SK-N-SH (cell line): ENCODE data around the gene IGF1R. TPM values are rescaled to one million over a fixed set of nuclear protein-coding genes. Genes with fewer than 3 reads are reported as not detected.

ENCODE experiments used
- CTCF ChIA-PET: fragments of 300-600, 350-600 bp; formaldehyde crosslinking; extraction: SDS; loops from one replicate; lab custom pipeline; 2021; lab: Yijun Ruan, JAX
- POLR2A ChIA-PET: fragments of 350-600 bp; sonication (Branson Sonifier 250); formaldehyde crosslinking; extraction: SDS; loops from one replicate; lab custom pipeline; 2020; ENCODE audit warnings: antibody characterized with exemption, inconsistent platforms; lab: Yijun Ruan, JAX
- DNase-seq: peaks from one replicate; pipeline ENCODE4 v3.0.0; 2012
- H2AFZ ChIP-seq: fragments of 200-600 bp; sonication (generic); 2 replicates; pipeline ENCODE4 v1.8.1; 2016; ENCODE audit warnings: antibody characterized with exemption, mild to moderate bottlenecking, low read depth
- H3F3A ChIP-seq: fragments of 200-600 bp; sonication (generic); replicated peaks from 2 replicates; pipeline ENCODE3; 2016; ENCODE audit warnings: antibody characterized with exemption, mild to moderate bottlenecking; ENCODE audit not compliant: insufficient read depth
- H3K27ac ChIP-seq, 2 experiments: fragments of 200-500 bp in 1 of 2; fragments of 200-600 bp in 1 of 2; sonication (Bioruptor generic) in 1 of 2; sonication (generic), shearing (Covaris generic) in 1 of 2; 2 replicates each; pipeline versions ENCODE4 v1.5.1 to v1.6.1; 2014 to 2016; ENCODE audit warnings: low read depth in 2 of 2, inconsistent platforms in 1 of 2, low read length in 1 of 2, mild to moderate bottlenecking in 1 of 2, mixed read lengths in 1 of 2
- H3K27me3 ChIP-seq: fragments of 200-600 bp; sonication (generic), shearing (Covaris generic); 2 replicates; pipeline ENCODE4 v1.6.1; 2016; ENCODE audit warnings: mixed run types; ENCODE audit not compliant: insufficient read depth
- H3K36me3 ChIP-seq, 2 experiments: fragments of 200-500 bp in 1 of 2; fragments of 200-600 bp in 1 of 2; sonication (Bioruptor generic) in 1 of 2; sonication (generic) in 1 of 2; replicated peaks in 1 of 2; 2 replicates each; pipeline versions ENCODE3 to v1.5.1; 2014 to 2016; ENCODE audit warnings: low read length in 1 of 2, mild to moderate bottlenecking in 1 of 2; ENCODE audit not compliant: insufficient read depth in 2 of 2, control insufficient read depth in 1 of 2
- H3K4me1 ChIP-seq, 2 experiments: fragments of 200-500 bp in 1 of 2; fragments of 200-600 bp in 1 of 2; sonication (Bioruptor generic) in 1 of 2; sonication (generic), shearing (Covaris generic) in 1 of 2; 2 replicates each; pipeline versions ENCODE4 v1.5.1 to v1.6.1; 2014 to 2016; ENCODE audit warnings: low read depth in 1 of 2, low read length in 1 of 2, mixed run types in 1 of 2; ENCODE audit not compliant: insufficient read depth in 2 of 2, control insufficient read depth in 1 of 2
- H3K4me2 ChIP-seq: fragments of 200-600 bp; sonication (generic), shearing (Covaris generic); 2 replicates; pipeline ENCODE4 v1.6.1; 2017; ENCODE audit warnings: mixed run types
- H3K4me3 ChIP-seq, 2 experiments: fragments of 200-500 bp in 1 of 2; fragments of 200-600 bp in 1 of 2; sonication (Bioruptor generic) in 1 of 2; sonication (generic), shearing (Covaris generic) in 1 of 2; 2 replicates each; pipeline versions ENCODE4 v1.5.1 to v1.8.1; 2014 to 2016; ENCODE audit warnings: low read depth in 2 of 2, inconsistent platforms in 1 of 2, low read length in 1 of 2, mild to moderate bottlenecking in 1 of 2, mixed read lengths in 1 of 2, moderate library complexity in 1 of 2
- H3K79me2 ChIP-seq: fragments of 200-600 bp; sonication (generic); 2 replicates; pipeline ENCODE4 v1.8.1; 2017; ENCODE audit warnings: mild to moderate bottlenecking; ENCODE audit not compliant: insufficient read depth
- H3K9ac ChIP-seq: fragments of 200-600 bp; sonication (generic); 2 replicates; pipeline ENCODE4 v1.6.1; 2017; ENCODE audit warnings: mixed run types
- H3K9me2 ChIP-seq: fragments of 200-600 bp; sonication (generic); 2 replicates; pipeline ENCODE4 v1.6.1; 2017; ENCODE audit warnings: mixed run types
- H3K9me3 ChIP-seq: fragments of 200-600 bp; sonication (generic); 2 replicates; pipeline ENCODE4 v1.6.1; 2017; ENCODE audit warnings: mixed run types, mild to moderate bottlenecking, moderate library complexity
- H4K20me1 ChIP-seq: fragments of 200-600 bp; sonication (generic); 2 replicates; pipeline ENCODE4 v1.6.1; 2017; ENCODE audit warnings: mild to moderate bottlenecking, mixed run types; ENCODE audit not compliant: insufficient read depth
- CTCF ChIP-seq: fragments of 200-600 bp; sonication (generic); IDR thresholded peaks from 2 replicates; pipeline ENCODE4 v1.6.1; 2017; ENCODE audit warnings: antibody characterized with exemption, mild to moderate bottlenecking, moderate library complexity
- ELF1 ChIP-seq: IDR thresholded peaks from 2 replicates; pipeline ENCODE4 v1.4.0; 2012
- EZH2phosphoT487 ChIP-seq: fragments of 200-600 bp; sonication (generic); IDR thresholded peaks from 2 replicates; pipeline ENCODE4 v1.6.1; 2017; ENCODE audit warnings: low read depth, mixed run types, mild to moderate bottlenecking, antibody characterized with exemption, moderate library complexity, borderline replicate concordance
- FOSL2 ChIP-seq: IDR thresholded peaks from 2 replicates; pipeline ENCODE4 v1.4.0; 2012; ENCODE audit warnings: low read depth, mild to moderate bottlenecking, moderate library complexity, borderline replicate concordance
- FOXJ3 ChIP-seq: sonication (generic); formaldehyde crosslinking; IDR thresholded peaks from 2 replicates; pipeline ENCODE4 v1.5.1; 2020; ENCODE audit warnings: mild to moderate bottlenecking, missing genetic modification reagents
- FOXM1 ChIP-seq: IDR thresholded peaks from 2 replicates; pipeline ENCODE4 v1.4.0; 2012; ENCODE audit warnings: low read depth, mild to moderate bottlenecking
- GABPA ChIP-seq: IDR thresholded peaks from 2 replicates; pipeline ENCODE4 v1.4.0; 2012; ENCODE audit warnings: low read depth, mild to moderate bottlenecking
- GATA2 ChIP-seq: sonication (generic); formaldehyde crosslinking; IDR thresholded peaks from 2 replicates; pipeline ENCODE4 v1.5.0; 2020; ENCODE audit warnings: mild to moderate bottlenecking, missing genetic modification reagents
- IRF3 ChIP-seq: fragments of 150-350 bp; IDR thresholded peaks from 2 replicates; pipeline ENCODE4 v1.6.1; 2016; ENCODE audit warnings: mild to moderate bottlenecking, low read depth, low read length
- MEF2A ChIP-seq: IDR thresholded peaks from 2 replicates; pipeline ENCODE4 v1.4.0; 2012; ENCODE audit warnings: low read depth, borderline replicate concordance
- NRF1 ChIP-seq: IDR thresholded peaks from 2 replicates; pipeline ENCODE4 v1.6.1; 2012; ENCODE audit warnings: low read depth, mild to moderate bottlenecking, low read length
- PBX3 ChIP-seq: IDR thresholded peaks from 2 replicates; pipeline ENCODE4; 2012
- REST ChIP-seq: IDR thresholded peaks from 2 replicates; pipeline ENCODE4 v1.6.1; 2012; ENCODE audit warnings: mild to moderate bottlenecking, low read depth, low read length, moderate library complexity
- TCF12 ChIP-seq: IDR thresholded peaks from 2 replicates; pipeline ENCODE4 v1.4.0; 2012
- WGBS: methylation state at CpG from one replicate; pipeline ENCODE4 v1.1.6; 2017; ENCODE audit warnings: low lambda C conversion rate; 5-methylcytosine and 5-hydroxymethylcytosine counted together
- polyA plus RNA-seq, 3 experiments: library from polyadenylated mRNA; depleted of rRNA; stranded (reverse); fragments of >200 nt; gene quantifications; 2 replicates each; pipeline ENCODE4 v1.2.3, GENCODE V29; 2012

The IGF1R gene
- polyA plus RNA-seq, 1 of the 3 experiments (the other 2 are of a cell fraction), result 9.5 TPM

GRCh38 chr15:98779463-98780071, 131.2 kb downstream of the IGF1R start (continued):
- TF ChIP-seq CTCF (peak; percentile 94), PBX3 (no peak), TCF12 (no peak), MEF2A (no peak)

- H3K9ac ChIP-seq, result no peak overlapping the region
- H3K9me3 ChIP-seq, result no peaks in the 10 kb centered on the region
- H3K4me1 ChIP-seq, result peaks cover 12 to 13% of the 10 kb centered on the region in 2 experiments; a peak in 2 of 4 replicates
- H3F3A ChIP-seq, result no peaks in the 10 kb centered on the region
- CTCF ChIA-PET, result interaction anchor here (0.8 to 2.2 kb wide), 7 partner anchors 9 to 135 kb away, joined by 3 to 7 read pairs (median 3); no protein-coding TSS in a partner anchor
- H4K20me1 ChIP-seq, result peaks cover 4% of the 10 kb centered on the region; the same call in 1 of the 2 replicates
- H3K36me3 ChIP-seq, result no peaks in the 10 kb centered on the region
- H3K4me2 ChIP-seq, result no peak overlapping the region
- TF ChIP-seq TCF12, result no peak
- TF ChIP-seq CTCF, result no peak
- TF ChIP-seq REST, result no peak
- TF ChIP-seq FOXJ3 (CRISPR knock-in tag), result no peak
- no peak for TF ChIP-seq IRF3
- no peak for TF ChIP-seq PBX3
- TF ChIP-seq EZH2phosphoT487, result no peak
- no peak for TF ChIP-seq GATA2 (CRISPR knock-in tag)
- no peak for TF ChIP-seq FOXM1
- no peak for TF ChIP-seq NRF1
- TF ChIP-seq GABPA, result no peak
- TF ChIP-seq ELF1, result no peak
- TF ChIP-seq FOSL2, result no peak
- TF ChIP-seq, all 33 proteins: peak for 0
- no peaks in the 10 kb centered on the region for H3K27me3 ChIP-seq
- no peak for DNase-seq
- H3K9me2 ChIP-seq, result no peaks in the 10 kb centered on the region
- 100% methylated on average over 1 of the region's 1 CpG for WGBS
- no peak overlapping the region for H2AFZ ChIP-seq
- H3K79me2 ChIP-seq, result peaks cover 37% of the 10 kb centered on the region
- POLR2A ChIA-PET, result no interaction called here
- no peak overlapping the region for H3K4me3 ChIP-seq
- no peak overlapping the region for H3K27ac ChIP-seq
Observed at GRCh38 chr15:98781838-98782237, 133.5 kb downstream of the IGF1R start.
